Cerebellar nuclear complex (tissue), 1 donor: Measurements from ENCODE around the gene GLTP.
"Not testable (repeated sequence)": the region's sequence is repeated elsewhere in the genome, so short reads cannot be mapped to it uniquely, and the experiment has no call there.

ENCODE experiments used
- DNase-seq, 2 experiments: peaks; one replicate each; lab custom pipeline; 2025; lab: John Stamatoyannopoulos, UW

Gene GLTP

DNA sequence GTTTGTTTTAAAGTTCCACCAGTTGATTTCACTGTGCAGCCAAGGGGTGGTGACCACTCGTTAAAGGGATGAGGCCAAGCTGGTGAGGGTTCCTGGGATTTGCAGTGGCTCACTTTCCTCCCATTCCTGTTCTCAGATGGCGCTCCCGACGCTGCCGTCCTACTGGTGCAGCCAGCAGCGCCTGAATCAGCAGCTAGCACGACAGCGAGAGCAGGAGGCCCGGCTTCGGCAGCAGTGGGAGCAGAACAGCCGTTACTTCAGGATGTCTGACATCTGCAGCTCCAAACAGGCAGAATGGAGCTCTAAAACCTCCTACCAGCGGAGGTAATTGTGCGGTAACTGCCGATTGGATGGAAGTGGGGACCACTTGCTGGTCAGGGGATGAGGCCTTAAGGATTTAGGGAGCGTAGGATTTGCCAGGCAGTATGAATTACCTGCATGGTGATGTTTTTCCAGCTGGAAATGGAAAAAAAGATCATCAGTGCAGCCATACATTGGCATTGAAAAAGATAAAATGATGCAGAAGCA lies 22.6 kb upstream of the GLTP start:
- DNase-seq: no peak

DNA sequence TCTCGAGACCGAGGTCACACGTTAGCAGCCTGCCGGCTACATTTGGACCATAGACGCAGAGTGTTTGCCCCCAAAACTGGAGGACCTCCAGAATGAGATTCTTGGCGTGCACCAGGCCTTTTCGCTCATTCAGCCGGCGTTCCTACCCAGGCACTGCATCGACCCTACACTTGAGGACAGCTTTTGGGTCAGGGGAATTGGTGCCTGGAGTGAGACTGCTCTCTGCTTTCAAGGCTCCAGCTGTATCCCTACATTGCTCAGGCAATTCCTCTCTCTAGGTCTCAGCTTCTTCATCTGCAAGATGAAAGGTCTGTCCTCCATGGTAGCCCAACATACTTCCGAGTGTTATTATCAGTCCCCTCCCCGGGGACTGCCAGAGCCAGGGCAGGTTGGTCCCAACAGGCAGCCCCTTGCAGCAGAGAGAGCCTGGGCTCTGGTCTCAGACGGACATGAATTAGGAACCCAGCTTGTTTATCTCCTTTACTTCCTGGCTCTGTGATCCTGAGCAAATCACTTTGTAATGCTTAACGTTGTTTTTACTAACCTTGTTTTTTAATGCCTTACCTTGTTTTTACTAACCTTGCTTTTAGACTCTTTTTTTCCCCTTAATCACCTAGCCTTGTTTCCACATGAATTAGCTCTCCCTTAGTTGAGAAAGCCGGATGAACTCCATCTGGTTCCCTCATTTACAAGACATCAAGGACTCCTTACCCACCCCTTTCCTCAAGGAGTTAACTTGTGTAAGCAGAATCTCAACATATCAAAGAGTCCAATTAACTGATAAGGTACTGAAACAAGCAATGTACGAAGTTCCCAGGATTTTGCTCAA lies 20.6 kb upstream of the GLTP start:
- no peak for DNase-seq

DNA sequence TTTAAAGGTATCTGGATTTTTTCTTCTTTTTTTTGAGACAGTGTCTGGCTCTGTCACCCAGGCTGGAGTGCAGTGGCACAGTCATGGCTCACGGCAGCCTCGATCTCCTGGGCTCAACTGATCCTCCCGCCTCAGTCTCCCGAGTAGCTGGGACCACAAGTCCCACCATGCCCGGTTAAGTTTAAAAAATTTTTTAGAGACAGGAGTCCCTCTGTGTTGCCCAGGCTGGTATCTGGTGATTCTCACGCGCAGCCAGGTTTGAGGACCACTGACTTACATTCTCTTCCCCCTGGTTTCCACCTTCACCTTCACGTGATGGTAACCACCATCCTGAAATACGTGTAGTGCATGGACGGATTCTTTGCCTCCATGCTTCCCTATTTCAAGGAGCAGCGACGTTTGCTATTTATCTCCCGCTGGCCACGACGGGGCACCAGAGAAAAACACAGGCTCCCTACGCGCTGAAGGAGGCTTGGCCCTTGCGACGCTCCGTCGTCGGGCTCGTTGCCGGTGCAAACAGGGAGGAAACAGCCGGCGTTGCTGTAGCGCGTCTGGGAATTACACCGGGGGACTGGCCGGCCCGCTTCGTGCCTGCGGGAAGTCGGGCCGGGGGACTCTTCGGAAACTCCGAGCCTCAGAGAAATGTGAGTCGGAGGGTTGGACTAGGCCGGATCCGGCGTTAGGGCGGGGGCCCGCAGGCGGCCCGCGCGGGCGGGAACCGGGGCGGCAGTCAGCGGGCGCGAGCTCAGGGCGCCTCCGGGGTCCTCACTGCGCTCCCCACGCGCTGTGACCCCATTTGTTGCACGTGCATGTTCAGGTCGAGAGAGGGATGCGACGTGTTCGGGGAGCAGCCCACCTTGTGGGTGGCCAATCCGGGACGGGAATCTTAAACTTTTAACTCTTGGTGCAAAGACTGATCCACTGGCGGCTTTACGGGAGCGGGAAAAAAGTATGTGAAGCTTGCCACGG lies 19.7 kb upstream of the GLTP start, which contains the start of gene TCHP:
TSS of gene TCHP (plus strand) at position 492 of the 969 bp plus-strand sequence. CDS start 2,753 bp downstream, outside the sequence.
- DNase-seq: peak; percentile 9 to 52

DNA sequence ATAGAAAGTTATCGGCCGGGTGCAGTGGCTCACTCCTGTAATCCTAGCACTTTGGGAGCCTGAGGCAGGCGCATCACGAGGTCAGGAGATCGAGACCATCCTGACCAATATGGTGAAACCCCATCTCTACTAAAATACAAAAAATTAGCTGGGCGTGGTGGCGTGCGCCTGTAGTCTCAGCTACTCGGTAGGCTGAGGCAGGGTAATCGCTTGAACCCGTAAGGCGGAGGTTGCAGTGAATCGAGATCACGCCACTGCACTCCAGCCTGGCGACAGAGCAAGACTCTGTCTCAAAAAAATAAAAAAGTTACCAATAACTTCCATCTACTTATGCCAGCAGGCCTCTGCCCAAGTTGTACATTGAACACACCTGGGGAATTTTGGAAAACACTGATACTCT lies 19.0 kb upstream of the GLTP start:
- DNase-seq: not testable (repeated sequence)

DNA sequence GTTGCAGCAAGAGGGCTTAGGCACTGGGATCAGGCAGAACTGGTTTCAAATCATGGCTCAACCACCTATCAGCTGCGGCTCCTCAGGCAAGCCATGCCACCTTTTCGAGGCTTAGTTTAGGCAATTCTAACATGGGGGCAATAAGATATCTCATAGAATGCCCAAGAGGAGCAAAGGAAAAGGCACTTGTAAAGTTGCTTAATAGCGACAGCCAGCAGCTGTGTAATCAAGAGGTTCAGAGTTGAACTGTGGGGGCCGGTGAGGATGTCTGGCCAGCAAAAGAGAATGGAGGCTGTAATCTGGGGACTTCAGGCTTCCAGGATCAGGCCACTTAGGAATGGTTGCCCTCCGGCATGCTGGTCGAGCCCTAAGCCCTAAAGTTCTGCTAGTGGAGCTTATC lies 16.7 kb upstream of the GLTP start:
- no peak for DNase-seq

DNA sequence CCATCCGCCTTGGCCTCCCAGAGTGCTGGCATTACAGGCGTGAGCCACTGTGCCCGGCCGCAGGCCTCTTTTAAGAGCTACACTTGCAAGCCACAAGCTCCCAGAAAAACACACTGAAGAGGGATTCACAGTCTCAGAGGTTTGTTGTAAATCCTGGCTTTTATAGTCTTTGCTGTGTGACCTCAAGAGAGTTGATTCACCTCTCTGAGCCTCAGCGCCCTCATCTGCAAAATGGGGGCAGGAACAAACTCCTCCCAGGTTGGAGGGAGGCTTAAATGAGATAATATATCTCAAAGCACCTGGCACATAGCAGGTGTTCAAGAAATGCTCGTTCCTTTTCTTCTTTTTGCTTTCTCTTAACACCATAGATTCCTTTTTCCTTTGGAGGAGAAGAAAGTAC lies 15.8 kb upstream of the GLTP start:
- no peak for DNase-seq

DNA sequence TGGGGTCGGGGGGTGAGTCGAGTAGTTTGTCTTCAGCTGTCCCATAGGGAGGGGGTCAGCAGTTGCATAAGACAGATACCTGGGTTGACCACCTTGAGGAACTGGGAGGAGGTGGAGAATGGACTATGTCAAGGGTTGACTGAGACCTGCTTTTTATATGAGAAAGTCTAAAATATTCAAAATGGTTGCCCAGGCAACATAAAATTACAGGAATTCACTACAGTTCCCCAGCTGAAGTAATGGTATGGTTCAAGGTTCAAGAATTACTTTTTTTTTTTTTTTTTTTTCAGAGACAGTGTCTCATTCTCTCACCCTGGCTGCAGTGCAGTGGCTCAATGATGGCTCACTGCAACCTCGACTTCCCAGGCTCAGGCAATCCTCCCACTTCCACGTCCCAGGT lies 14.6 kb upstream of the GLTP start:
- DNase-seq: no peak

DNA sequence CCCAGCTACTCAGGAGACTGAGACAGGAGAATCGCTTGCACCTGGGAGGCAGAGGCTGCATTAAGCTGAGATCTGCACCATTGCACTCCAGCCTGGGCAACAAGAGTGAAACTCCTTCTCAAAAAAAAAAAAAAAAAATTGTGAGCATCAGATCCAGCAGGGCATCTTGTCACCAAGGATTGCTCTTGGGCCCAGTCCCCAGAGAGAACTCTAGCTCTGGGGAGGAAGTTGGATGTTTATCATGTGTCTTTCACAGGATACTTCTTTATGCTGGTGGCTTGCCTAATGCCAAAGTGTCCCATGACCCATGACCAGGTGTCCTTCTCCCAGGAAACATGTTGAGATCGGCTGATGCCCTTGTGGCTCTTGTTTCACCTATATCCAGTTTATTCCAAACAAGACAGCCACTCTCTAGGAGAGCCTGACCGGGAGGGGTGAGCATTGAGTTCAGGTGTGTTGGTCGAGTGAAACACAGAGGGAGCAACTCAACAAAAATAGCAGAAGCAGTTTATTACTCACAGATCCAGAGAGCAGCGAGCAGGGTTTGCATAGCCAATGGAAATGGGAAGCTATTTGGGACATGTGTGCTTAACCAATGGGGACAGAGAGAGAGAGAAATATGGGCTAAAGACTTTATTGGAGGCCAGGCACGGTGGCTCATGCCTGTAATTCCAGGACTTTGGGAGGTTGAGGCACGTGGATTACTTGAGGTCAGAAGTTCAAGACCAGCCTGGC lies 13.1 kb upstream of the GLTP start:
- no peak for DNase-seq

DNA sequence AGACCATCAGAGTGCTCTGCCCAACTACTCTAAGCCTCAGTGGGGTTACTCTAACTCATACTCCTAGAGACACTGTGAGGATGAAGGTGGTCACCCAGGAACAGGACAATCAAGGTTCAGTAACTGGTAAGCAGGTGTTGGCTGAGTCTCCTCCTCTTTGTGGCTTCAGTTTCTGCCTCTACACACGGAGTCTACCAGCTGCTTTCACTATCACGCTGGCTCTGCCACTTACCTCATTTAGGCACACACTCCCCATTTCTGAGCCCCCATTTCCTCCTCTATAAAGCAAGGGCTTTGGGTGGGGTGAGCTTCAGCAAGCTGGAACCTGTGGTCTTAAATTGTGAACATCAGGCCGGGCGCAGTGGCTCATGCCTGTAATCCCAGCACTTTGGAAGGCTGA lies 12.4 kb upstream of the GLTP start:
- DNase-seq: no peak

DNA sequence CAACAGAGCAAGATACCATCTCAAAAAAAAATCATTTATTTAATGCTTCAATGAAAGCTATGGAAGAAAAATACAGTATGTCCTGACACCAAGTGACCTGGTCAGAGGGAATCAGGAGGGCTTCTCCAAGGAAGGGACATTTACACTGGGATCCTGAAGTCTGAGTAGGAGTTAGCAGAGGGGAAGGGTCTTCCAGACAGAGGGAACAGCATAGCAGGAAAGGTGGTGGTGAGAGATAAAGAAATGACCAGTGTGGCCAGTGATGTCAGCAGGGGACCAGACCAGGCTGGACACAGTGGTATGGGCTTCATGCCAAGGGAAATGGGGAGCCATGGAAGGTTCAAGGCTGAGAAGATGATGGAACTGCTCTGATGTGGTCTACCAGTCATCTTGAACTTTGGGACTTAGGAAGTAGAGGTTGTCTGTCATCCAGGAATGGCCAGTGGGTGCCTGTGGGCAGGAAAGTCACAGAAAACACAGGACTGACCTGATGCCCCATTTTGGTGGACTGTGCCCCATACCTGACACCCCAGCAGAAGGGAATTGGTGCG lies 11.9 kb upstream of the GLTP start:
- no peak for DNase-seq

DNA sequence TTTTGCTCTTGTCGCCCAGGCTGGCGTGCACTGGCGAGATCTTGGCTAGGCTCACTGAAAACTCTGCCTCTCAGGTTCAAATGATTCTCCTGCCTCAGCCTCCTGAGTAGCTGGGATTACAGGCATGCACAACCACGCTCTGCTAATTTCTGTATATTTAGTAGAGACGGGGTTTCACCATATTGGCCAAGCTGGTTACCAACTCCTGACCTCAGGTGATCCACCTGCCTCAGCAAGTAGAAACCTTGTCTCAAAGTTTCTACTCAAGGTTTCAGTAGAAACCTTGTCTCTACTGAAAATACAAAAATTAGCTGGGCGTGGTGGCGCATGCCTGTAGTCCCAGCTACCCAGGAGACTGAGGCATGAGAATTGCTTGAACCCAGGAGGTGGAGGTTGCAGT lies 11.4 kb upstream of the GLTP start:
- DNase-seq: not testable (repeated sequence)

DNA sequence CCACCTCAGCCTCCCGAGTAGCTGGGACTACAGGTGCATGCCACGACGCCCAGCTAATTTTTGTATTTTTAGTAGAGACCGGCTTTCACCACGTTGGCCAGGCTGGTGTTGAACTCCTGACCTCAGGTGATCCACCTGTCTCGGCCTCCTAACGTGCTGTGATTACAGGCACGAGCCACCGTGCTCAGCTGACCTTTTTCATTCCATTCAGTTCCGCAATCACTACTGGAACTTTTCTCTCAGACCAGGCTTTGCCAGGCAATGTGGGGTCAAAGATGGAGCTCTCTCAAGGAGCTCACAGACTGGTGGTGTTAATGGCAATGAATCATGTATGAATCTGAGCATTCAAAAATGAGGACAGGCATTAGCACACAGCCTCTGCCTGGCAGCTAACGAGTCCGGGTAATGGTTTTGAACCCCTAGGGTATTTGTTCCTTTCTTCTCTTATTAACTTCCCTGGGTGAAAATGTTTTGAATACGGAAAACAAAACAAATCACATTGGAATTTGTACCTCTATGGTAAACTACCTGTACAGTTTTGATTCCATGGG lies 10.4 kb upstream of the GLTP start:
- no peak for DNase-seq

DNA sequence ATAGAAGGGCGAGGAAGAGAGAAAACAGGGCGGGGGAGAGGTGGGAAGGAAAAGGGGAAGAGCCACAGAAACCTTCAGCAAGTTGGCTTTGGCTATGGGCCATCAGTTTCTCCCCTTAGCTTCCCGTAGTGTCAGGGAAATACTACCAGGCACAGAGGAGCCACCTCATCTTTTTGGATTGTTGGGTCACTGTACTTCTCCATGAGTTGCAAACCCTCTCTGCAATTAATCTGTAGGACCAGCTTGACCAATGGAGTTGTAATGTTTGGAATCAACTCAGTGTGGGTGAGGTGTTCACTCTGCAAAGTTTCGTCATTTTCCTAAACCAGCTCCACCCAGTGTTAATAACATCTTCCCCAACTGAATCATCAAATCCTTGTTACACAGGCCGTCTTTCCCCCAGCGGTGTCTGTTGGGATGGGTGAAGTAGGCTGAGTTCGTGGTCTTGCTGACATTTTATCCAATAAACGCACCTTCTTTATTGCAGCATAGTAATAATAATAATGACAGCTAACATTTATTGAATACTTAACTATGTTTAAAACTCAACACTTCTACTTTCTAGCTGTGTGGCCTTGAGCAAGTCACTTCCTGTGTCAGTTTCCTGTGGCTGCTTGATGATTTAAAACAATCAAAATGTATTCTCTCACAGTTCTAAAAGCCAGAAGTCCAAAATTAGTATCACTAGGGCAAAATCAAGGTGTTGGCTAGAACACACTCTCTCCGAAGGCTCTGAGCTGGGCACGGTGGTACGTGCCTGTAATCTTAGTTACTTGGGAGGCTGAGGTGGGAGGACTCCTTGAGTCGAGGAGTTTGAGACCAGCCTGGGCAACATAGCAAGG lies 8.1 kb upstream of the GLTP start:
- DNase-seq: no peak

DNA sequence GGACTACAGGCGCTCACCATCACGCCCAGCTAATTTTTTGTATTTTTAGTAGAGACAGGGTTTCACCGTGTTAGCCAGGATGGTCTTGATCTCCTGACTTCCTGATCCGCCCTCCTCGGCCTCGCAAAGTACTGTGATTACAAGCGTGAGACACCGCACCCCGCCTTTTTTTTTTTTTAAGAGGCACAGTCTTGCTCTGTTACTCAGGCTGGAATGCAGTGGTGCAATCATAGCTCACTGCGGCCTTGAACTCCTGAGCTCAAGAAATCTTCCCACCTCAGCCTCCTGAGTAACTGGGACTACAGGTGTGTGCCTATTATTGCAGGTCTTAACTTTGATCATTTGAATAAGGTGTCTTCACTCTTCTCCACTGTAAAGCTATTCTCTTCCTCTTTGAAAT lies 5.3 kb upstream of the GLTP start:
- no peak for DNase-seq

DNA sequence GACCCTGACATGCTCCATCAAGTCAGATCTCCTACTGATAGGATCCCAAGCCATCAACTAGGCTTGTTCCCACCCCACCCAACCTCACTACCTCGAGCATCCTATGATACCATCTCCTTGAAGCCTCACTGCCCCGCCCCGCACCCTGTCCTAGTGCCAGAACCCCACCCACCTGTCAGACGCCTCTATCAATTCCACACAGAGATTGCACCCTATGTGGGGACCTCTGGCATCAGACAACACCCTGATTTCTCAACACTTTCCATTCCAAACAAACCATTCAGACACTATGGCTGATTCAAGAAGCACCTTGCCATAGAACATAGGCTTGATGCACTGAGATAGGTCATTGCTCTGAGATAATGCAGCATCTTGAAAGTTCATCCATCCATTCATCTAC lies 3.1 kb upstream of the GLTP start:
- no peak for DNase-seq

DNA sequence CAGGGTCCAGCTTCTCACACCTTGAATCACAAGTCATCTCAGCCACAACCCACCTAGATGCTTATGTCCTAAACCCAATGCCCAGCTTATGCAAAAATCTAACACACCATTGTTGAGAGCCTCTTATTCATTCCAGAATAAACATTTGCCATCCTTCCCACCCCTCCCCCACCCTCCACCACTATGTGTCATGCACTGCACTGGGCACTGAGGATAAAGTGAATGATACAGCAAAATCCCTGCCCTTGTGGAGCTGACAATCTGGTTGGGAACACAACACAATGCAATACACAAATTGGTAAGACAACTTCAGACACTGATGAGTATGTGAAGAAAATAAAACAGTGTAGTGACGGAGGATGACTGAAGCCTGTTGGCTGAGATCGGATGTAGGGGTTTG lies 1.4 kb upstream of the GLTP start:
- no peak for DNase-seq

DNA sequence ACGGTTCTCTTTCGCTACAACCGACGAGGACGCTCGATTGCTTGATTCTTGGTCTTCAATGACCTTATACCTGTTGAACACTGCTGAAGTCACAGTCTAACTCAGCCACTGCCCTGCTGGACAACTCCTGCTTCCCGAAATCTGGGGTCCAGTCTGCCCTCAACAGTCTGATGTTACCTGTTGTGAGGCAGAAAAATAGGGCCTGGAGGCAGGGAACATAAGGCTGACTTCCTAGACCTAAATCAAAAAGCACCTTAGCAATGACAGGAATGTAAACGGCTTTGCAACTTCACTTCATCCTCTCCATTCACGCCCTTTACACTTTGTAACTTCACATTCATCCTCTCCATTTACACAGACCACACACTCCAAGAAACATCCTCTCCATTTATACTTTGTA lies 597 bp upstream of the GLTP start:
- DNase-seq: no peak

DNA sequence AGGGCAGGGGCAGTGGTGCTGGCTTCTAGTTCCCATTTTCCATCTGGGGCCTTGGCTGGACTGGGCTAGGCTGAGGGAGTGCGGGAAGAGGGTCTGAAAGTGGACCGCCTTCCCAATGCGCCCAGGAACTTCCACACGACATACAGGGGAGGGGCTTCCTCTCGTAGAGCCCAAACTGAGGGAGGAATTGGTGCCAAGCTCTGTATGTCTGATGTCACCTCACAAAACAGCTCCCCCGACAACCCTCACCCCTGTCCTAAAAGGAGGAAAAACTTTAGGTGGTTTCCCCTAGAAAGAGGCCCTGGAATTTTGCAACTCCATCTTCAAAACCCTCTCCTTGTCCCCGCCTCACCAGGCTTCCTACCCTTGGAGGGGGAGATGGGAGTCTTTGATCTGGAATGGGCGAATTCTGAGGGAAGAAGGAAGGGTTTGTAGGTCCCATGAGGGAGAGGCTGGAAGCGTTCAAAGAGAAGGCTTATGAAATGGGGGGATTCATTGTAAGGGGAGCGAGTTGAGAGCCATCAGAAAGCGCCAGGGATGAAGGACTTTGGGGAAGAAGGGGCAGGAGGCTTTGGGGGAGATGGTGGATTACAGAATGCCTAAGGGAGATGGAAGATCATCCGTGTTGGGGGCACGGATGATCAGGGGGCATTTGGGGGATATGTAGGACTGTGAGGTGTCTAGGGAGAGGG lies 844 bp downstream of the GLTP start:
- no peak for DNase-seq

DNA sequence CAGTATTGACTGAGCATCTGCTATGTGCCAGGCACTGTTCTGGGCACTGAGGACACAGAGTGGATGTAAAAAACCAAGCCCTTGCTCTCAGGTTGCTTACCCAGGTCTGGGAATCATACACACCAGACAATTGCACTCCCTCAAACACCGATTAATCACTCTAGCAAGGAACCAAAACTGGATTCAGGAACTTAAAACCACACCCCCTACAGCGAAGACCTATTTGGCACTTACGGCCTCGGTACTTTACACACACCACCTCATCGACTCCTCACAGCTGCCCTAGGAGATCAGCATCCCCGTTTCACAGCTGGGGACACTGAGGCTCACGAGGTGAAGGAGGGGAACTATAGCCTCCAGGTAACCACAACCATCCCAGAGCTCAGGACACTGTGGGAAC lies 1.6 kb downstream of the GLTP start:
- no peak for DNase-seq

DNA sequence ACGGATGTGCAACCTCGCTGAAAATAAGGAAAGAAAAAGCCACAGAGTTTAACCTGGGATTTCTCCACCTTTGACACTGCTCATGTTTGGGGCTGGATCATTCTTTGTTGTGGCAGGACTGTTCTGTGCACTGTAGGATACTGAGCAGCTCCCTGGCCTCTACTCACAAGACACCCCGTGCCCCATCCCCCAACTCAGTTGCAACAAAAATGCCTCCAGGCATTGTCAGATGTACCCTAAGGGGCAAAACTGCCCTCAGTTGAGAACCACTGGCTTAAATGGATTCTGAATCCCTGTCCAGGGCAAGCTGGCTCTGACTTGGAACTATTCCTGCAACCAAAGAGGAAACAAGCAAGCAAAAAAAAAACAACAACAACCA lies 2.1 kb downstream of the GLTP start:
- DNase-seq: no peak
